HG02571 (cell line): Measurements from ENCODE around the gene PAXIP1.
"Not testable (repeated sequence)": the region's sequence is repeated elsewhere in the genome, so short reads cannot be mapped to it uniquely, and the experiment has no call there.

Experiments used
- ATAC-seq: cut with Tn5 transposase; IDR thresholded peaks from one replicate; pipeline ENCODE4 v1.9.1; 2021; ENCODE audit warnings: mild to moderate bottlenecking, moderate library complexity; ENCODE audit not compliant: unreplicated experiment

Gene PAXIP1

GRCh38 chr7:154946166-154946565 is 56.8 kb downstream of the PAXIP1 start:
- ATAC-seq, result no peak

- ATAC-seq, result no peak
Observed at GRCh38 chr7:154943906-154944305, 59.0 kb downstream of the PAXIP1 start.

GRCh38 chr7:154942691-154943090 is 60.2 kb downstream of the PAXIP1 start:
- ATAC-seq, result no peak

GRCh38 chr7:154937837-154938236 is 65.1 kb downstream of the PAXIP1 start:
- no peak for ATAC-seq

DNA sequence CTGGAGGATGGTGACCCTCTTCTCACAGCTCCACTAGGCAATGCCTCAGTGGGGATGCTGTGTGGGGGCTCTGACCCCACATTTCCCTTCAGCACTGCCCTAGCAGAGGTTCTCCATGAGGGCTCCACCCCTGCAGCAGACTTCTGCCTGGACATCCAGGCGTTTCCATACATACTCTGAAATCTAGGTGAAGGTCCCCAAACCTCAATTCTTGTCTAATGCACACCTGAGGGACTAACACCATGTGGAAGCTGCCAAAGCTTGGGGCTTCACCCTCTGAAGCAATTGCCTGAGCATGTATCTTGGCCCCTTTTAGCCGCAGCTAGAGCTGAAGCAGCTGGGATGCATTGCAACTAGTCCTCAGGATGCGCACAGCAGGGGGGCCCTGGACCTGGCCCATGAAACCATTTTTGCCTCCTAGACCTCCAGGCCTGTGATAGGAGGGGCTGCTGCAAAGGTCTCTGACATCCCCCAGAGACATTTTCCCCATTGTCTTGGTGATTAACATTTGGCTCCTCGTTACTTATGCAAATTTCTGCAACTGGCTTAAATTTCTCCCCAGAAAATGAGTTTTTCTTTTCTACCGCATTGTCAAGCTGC is 68.5 kb downstream of the PAXIP1 start:
- ATAC-seq, result not testable (repeated sequence)

DNA sequence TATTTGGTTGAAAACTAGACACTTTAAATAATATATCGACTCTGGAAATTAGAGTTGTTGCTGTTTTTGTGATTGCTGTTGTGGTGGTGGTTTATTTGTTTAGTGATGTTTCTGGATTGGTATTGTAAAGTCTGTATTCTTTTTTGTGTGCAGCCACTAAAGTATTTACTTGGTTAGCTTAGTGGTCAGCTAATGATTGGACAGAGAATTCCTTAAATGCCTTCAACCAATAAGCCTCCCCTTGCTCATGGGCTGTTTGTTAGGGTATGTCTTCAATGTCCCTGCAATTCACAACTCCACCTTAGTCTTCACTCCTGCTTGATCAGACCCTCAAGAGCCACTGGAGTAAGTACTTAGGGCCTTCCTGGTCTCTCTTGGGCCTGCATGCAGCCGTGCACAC is 71.0 kb downstream of the PAXIP1 start:
- no peak for ATAC-seq

DNA sequence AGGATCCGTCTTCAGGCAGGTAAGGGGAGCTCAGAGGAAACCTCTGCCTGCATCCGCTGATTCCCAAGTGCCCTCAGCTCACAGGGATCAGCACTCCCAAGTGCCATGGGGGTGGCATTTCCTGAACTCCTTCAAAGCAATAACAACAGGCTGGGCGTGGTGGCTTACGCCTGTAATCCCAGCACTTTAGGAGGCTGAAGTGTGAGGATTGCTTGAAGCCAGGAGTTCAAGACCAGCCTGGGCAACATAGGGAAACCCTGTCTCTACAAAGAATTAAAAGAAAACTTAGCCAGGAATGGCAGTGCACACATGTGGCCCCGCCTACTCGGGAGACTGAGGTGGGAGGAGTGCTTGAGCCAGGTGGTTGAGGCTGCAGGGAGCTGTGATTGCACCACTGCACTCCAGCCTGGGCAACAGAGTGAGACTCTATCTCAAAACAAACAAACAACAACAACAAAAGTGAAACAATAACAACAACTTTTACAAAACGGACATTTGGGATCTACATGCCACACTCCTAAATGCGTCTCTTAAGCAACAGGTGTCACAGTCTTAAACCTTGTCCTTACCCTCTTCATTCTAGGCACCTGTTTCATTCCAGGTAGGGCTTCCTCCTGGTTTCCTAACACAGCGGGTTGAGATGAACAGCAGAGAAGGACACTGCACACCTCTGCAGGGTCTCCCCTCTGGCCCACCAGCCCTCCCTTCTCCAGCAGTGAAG is 73.8 kb downstream of the PAXIP1 start:
- no peak for ATAC-seq

- peak; percentile 75 for ATAC-seq
Observed at GRCh38 chr7:154928136-154929005, 74.6 kb downstream of the PAXIP1 start.

DNA sequence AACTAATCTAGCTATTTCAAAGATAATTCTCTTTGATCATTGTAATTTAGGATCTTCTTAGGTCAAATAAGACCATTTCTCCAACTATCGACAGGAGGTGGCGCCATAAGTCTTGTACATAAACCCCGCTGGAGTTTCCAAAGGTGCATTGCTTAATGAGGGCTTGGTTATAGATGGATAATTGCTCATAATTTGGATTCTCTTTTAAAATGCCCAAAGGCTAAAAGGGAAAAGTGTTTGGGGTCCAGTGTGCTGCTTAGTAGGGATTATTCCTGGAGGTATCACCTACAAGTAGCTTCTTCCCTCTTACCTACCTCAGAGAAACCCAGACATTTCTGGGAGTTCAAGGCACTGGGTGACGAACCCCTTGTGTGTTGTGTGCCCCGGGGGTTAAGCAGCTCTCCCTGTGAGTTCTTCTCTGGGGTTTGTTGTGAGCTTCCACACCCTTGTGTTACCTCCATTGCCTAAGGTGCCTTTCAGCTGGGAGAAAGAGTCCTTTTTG is 75.2 kb downstream of the PAXIP1 start:
- ATAC-seq, result peak; percentile 52

DNA sequence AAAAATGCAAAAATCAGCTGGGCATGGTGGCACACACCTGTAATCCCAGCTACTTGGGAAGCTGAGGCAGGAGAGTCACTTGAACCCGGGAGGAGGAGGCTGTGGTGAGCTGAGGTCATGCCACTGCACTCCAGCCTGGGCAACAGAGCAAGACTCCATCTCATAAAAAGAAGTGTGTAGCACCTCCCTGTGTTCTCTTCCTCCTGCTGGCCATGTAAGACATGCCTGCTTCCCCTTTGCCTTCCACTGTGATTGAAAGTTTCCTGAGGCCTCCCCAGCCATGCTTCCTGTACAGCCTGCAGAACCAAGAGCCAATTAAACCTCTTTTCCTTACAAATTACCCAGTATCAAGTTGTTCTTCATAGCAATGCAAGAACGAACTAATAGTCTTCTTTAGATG is 80.5 kb downstream of the PAXIP1 start:
- not testable (repeated sequence) for ATAC-seq

DNA sequence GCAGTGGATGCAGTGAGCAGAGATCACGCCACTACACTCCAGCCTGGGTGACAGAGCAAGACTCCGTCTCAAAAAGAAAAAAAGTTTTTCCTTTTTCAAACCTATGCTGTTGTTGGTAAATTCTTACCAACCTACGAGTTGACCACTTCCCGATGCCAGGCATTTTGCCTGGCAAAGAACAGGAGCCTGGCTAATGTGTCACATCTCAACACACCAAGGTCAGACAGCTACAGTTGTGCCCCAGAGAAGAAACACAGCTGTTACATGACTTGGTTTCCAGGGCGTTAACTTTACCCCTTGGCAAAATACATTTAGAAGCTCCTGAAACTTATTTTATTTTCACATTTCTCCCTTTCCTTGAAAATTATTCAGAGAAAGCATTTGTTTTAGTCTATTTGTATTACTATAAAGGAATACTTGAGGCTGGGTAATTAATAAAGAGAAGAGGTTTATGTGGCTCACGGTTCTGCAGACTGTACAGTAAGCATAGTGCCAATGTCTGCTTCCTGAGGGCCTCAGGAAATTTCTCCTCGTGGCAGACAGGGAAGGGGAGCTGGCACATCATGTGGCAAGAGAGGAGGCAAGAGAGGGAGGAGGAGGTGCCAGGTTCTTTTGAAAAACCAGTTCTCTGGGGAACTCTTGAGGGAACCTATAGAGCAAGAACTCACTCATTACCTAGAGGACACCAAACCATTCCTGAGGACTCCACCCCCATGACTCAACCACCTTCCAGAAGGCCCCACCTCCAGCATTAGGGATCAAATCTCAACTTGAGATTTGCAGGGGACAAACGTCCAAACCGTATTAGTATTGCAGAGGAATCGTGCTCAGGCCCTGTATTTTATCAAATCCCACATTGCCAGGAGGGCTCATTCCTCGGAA is 83.3 kb downstream of the PAXIP1 start:
- no peak for ATAC-seq

DNA sequence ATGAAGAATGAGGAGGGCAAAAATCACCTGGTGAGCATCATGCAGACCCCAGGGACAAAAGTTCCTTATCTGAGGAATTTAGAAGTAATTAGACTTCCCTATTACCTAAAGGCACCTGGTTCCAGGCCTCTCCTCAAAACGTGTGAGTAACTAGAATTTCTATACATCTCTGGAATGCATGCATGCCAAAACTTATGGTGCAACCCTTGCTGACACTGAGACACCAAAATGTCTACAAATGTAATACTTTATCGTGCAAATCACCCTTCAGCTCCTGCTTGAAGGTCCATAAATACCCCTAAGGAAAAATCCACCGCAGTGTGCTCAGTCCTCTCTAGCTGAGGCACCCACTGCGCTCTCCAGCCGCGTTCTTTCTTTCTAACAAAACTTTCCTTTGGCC is 84.2 kb downstream of the PAXIP1 start:
- ATAC-seq, result no peak

DNA sequence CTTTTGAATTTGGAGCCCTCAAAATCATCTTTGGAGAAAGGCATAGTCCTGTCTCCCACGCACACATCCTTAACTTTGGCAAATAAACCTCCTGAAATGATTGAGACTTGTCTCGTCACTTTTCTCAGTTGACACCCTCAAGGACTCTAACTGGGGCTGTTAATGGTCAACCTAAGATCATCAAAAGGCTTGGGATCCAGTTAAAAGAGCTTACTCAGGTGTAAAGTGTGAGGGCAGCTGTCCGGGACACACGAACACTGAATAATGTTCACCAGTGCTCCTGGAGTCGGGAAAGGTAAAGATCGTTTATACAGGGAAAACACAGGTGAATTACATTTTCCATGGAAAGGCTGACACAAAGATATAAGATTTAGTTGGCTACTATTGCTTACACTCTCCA is 84.7 kb downstream of the PAXIP1 start:
- no peak for ATAC-seq

GRCh38 chr7:154917808-154918160 is 85.1 kb downstream of the PAXIP1 start:
- ATAC-seq, result no peak

DNA sequence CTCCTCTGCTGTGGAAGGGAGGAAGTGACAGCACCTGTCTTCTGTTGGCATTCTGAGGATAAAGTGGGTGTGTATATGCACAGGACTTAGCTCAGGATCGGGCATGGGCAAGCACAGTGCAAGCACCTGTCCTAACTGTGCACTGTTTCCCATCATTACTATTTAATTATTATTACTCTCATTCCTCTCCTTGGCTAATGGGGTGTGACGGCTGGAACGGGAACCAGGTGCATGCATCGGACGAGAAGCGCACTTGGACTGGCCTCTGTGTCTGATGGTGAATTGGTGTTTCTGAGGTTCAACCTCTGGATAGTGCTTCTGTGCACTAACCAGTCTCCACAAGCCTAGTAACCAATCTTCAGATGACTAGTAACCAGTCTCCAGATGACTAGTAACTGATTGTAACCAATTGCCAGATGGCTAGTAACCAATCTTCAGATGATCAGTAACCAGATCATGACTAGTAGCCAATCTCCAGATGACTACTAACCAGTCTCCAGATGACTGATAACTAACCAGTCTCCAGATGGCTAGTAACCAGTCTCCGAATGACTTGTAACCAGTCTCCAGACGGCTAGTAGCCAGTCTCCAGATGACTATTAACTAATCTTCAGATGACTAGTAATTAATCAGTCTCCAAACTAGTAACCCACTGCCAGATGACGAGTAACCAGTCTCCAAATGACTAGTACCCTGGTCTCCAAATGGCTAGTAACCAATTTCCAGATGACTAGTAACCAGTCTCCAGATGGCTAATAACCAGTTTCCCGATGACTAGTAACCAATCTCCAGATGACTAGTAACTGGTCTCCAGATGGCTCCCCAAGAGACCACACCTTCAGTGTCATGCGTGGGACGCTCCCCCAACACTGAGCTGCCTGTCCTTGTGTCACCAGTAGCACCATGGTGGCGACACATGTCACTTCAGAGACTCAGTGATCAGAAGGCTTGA is 85.8 kb downstream of the PAXIP1 start:
- ATAC-seq, result no peak

GRCh38 chr7:154916381-154916780 is 86.5 kb downstream of the PAXIP1 start:
- no peak for ATAC-seq

- no peak for ATAC-seq
Observed at GRCh38 chr7:154915600-154915999, 87.3 kb downstream of the PAXIP1 start.

GRCh38 chr7:154914996-154915380 is 87.9 kb downstream of the PAXIP1 start:
- ATAC-seq, result no peak

GRCh38 chr7:154914308-154914995 is 88.5 kb downstream of the PAXIP1 start:
- no peak for ATAC-seq
